ENCODE results near the gene DAB2IP. TPM values are rescaled to one million over a fixed set of nuclear protein-coding genes. Genes with fewer than 3 reads are reported as not detected.

The DAB2IP gene
- total and polyA plus RNA-seq, 2 experiments from 2014 or later: 8.9 to 42.8 TPM

- peaks cover 35% of the 10 kb centered on the region for H3K4me1 Mint-ChIP-seq
Measured at GRCh38 chr9:121642758-121643157, 8.7 kb upstream of the DAB2IP start.

More at GRCh38 chr9:121642758-121643157, 8.7 kb upstream of the DAB2IP start:
- Histone ChIP-seq H3K4me1 (ENCODE audit: insufficient read depth) (peaks cover 6% of the 10 kb centered on the region; the same call in 1 of the 2 replicates), H3K27me3 (ENCODE audit: insufficient read depth) (no peaks in the 10 kb centered on the region), H3K27ac (ENCODE audit: low read depth) (no peak overlapping the region), H3K9me2 (ENCODE audit: insufficient read depth) (no peaks in the 10 kb centered on the region), H3K36me3 (ENCODE audit: insufficient read depth) (no peaks in the 10 kb centered on the region), H3K4me2 (no peak overlapping the region), H3F3A (replicated peaks; ENCODE audit: low read depth) (no peaks in the 10 kb centered on the region), H4K20me1 (replicated peaks; ENCODE audit: insufficient read depth) (no peaks in the 10 kb centered on the region; the same call in none of the 2 replicates), H2AFZ (no peak overlapping the region), H3K79me2 (replicated peaks; ENCODE audit: insufficient read depth) (no peaks in the 10 kb centered on the region), H3K4me3 (no peak overlapping the region)
- ATAC-seq (no peak), DNase-seq (ENCODE audit: low spot score) (no peak)
- peaks cover 1% of the 10 kb centered on the region for H3K27me3 Mint-ChIP-seq (ENCODE audit: insufficient read depth, low read depth, poor library complexity)
- TF ChIP-seq ETS1 (IDR thresholded peaks at IDR 0.05): no peak
- TF ChIP-seq CREB1 (CRISPR knock-in tag; IDR thresholded peaks at IDR 0.05; ENCODE audit: low read depth): no peak
- no peak for TF ChIP-seq STAT1 (IDR thresholded peaks at IDR 0.05; ENCODE audit: unreplicated experiment)
- TF ChIP-seq ZNF462 (CRISPR knock-in tag; IDR thresholded peaks at IDR 0.05): no peak
- H3K27ac Mint-ChIP-seq: no peak overlapping the region
- H3K36me3 Mint-ChIP-seq (ENCODE audit: low read depth): no peaks in the 10 kb centered on the region
- H3K9me3 Mint-ChIP-seq: no peaks in the 10 kb centered on the region
- no peak overlapping the region for H3K4me3 Mint-ChIP-seq

Data from GM23338 (cell line).